Gastroesophageal sphincter (tissue), 4 donors: ENCODE results near the gene NCAPD2. TPM values are rescaled to one million over a fixed set of nuclear protein-coding genes. Genes with fewer than 3 reads are reported as not detected.

Source experiments
- ATAC-seq: fragments of 150-250 bp; one replicate; pipeline ENCODE4 v1.9.1; 2016; ENCODE audit warnings: mild to moderate bottlenecking, moderate library complexity
- H3K27ac ChIP-seq, 4 donors: fragments of 200-600 bp; sonication (generic) in 3 of 4; 1 replicate in 3 of 4; 2 replicates in 1 of 4; pipeline ENCODE4 v1.5.1; 2016 to 2019
- H3K27me3 ChIP-seq: fragments of 200-600 bp; sonication (generic); one replicate; pipeline ENCODE4 v1.5.1; 2019
- H3K36me3 ChIP-seq, 2 donors: fragments of 200-600 bp; sonication (generic); one replicate each; pipeline ENCODE4 v1.5.1; 2019; ENCODE audit warnings: control low read depth in 1 of 2
- H3K4me1 ChIP-seq, 3 donors: fragments of 200-600 bp; sonication (generic); 1 replicate in 2 of 3; 2 replicates in 1 of 3; pipeline ENCODE4 v1.5.1; 2016 to 2019; ENCODE audit warnings: control low read depth in 2 of 3
- H3K4me3 ChIP-seq, 2 donors: fragments of 200-600 bp; sonication (generic); one replicate each; pipeline ENCODE4 v1.5.1; 2019; ENCODE audit warnings: mild to moderate bottlenecking in 1 of 2, moderate library complexity in 1 of 2
- H3K9me3 ChIP-seq, 3 donors: fragments of 200-600 bp; sonication (generic); one replicate each; pipeline ENCODE4 v1.5.1; 2017 to 2019; ENCODE audit warnings: control low read depth in 2 of 3
- EP300 ChIP-seq: sonication (generic); formaldehyde crosslinking; IDR thresholded peaks from one replicate; pipeline ENCODE4 v1.6.1; 2017; ENCODE audit warnings: antibody characterized with exemption, mild to moderate bottlenecking
- POLR2A ChIP-seq, 2 donors: fragments of 450-650 bp; IDR thresholded peaks; one replicate each; pipeline ENCODE4 v1.6.1; 2017; ENCODE audit warnings: antibody characterized with exemption in 2 of 2, mild to moderate bottlenecking in 2 of 2, moderate library complexity in 1 of 2
- POLR2AphosphoS5 ChIP-seq: sonication (generic); formaldehyde crosslinking; IDR thresholded peaks from one replicate; pipeline ENCODE4 v1.6.1; 2017; ENCODE audit warnings: antibody characterized with exemption
- WGBS, 2 donors: methylation state at CpG; one replicate each; pipeline ENCODE4 v1.1.5; 2018; ENCODE audit warnings: low coverage in 1 of 2; 5-methylcytosine and 5-hydroxymethylcytosine counted together
- total RNA-seq, 4 donors: library from RNA; depleted of rRNA; stranded (reverse); fragments of >200 nt; gene quantifications; one replicate each; pipeline ENCODE4 v1.1.0, GENCODE V29; 2016
- TF ChIP-seq, protein P1 (sequence below), 4 experiments: fragments of 200-600 bp in 2 of 4; fragments of 450-650 bp in 2 of 4; sonication (generic) in 1 of 4; IDR thresholded peaks; one replicate each; pipeline ENCODE4 v1.5.1; 2017 to 2019; ENCODE audit warnings: antibody characterized with exemption in 4 of 4, mild to moderate bottlenecking in 2 of 4, moderate library complexity in 2 of 4

The NCAPD2 gene
- total RNA-seq, 4 donors from 2014 or later = 21.2 to 28.0 (median 24.8) TPM

GRCh38 chr12:6526201-6526600 lies 32.3 kb downstream of the NCAPD2 start:
- no peak for TF ChIP-seq EP300
- no peak for TF ChIP-seq POLR2AphosphoS5
- TF ChIP-seq, protein P1, sequence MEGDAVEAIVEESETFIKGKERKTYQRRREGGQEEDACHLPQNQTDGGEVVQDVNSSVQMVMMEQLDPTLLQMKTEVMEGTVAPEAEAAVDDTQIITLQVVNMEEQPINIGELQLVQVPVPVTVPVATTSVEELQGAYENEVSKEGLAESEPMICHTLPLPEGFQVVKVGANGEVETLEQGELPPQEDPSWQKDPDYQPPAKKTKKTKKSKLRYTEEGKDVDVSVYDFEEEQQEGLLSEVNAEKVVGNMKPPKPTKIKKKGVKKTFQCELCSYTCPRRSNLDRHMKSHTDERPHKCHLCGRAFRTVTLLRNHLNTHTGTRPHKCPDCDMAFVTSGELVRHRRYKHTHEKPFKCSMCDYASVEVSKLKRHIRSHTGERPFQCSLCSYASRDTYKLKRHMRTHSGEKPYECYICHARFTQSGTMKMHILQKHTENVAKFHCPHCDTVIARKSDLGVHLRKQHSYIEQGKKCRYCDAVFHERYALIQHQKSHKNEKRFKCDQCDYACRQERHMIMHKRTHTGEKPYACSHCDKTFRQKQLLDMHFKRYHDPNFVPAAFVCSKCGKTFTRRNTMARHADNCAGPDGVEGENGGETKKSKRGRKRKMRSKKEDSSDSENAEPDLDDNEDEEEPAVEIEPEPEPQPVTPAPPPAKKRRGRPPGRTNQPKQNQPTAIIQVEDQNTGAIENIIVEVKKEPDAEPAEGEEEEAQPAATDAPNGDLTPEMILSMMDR (IDR thresholded peaks at IDR 0.05) = no peak
- no peak for TF ChIP-seq POLR2A (IDR thresholded peaks at IDR 0.05)
- Histone ChIP-seq H3K9me3 (no peaks in the 10 kb centered on the region), H3K4me1 (no peaks in the 10 kb centered on the region), H3K4me3 (no peak overlapping the region), H3K27ac (no peak overlapping the region), H3K27me3 (no peaks in the 10 kb centered on the region), H3K36me3 (peaks cover 0 to 100% of the 10 kb centered on the region in 2 donors)
- ATAC-seq = no peak
- 80 to 85% methylated on average over 2 to 4 of the region's 7 CpGs for WGBS, 2 donors

GRCh38 chr12:6526766-6527525 lies 33.0 kb downstream of the NCAPD2 start:
- H3K36me3 ChIP-seq = peaks cover 0 to 95% of the 10 kb centered on the region in 2 donors
- no peaks in the 10 kb centered on the region for H3K9me3 ChIP-seq
- H3K4me3 ChIP-seq = no peak overlapping the region
- H3K27me3 ChIP-seq = no peaks in the 10 kb centered on the region
- ATAC-seq = no peak
- peaks cover 0 to 5% (median under 1%) of the 10 kb centered on the region in 3 donors for H3K4me1 ChIP-seq
- WGBS, 2 donors = 49 to 94% methylated on average over 3 to 15 of the region's 19 CpGs
- TF ChIP-seq POLR2AphosphoS5 (no peak), EP300 (no peak), POLR2A (IDR thresholded peaks at IDR 0.05) (no peak)
- TF ChIP-seq, protein P1 (IDR thresholded peaks at IDR 0.05) = no peak
- no peak overlapping the region for H3K27ac ChIP-seq

DNA sequence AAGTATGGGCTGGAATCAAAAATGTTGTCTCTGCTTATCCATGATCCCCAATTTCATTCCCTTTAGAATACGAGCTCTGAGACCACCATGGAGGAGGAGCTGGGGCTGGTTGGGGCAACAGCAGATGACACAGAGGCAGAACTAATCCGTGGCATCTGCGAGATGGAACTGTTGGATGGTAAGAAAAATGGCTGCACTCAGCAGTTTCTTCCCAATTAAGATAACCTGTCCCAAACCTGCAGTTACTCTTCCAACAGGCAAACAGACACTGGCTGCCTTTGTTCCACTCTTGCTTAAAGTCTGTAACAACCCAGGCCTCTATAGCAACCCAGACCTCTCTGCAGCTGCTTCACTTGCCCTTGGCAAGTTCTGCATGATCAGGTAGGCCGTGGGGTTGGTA lies 33.8 kb downstream of the NCAPD2 start:
- no peak for ATAC-seq
- Histone ChIP-seq H3K9me3 (no peaks in the 10 kb centered on the region), H3K36me3 (peaks cover 0 to 88% of the 10 kb centered on the region in 2 donors), H3K4me3 (no peak overlapping the region), H3K4me1 (peaks cover 0 to 12% (median 8%) of the 10 kb centered on the region in 3 donors), H3K27ac (peak overlapping the region in 1 of 4 donors; percentile 29), H3K27me3 (no peaks in the 10 kb centered on the region)
- TF ChIP-seq EP300 (no peak), POLR2AphosphoS5 (no peak), POLR2A (IDR thresholded peaks at IDR 0.05) (no peak)
- TF ChIP-seq, protein P1 (IDR thresholded peaks at IDR 0.05) = no peak
- WGBS, 2 donors = 65 to 78% methylated on average over 1 to 2 of the region's 4 CpGs

GRCh38 chr12:6528539-6529235 lies 34.8 kb downstream of the NCAPD2 start:
- Histone ChIP-seq H3K36me3 (peaks cover 0 to 78% of the 10 kb centered on the region in 2 donors), H3K27me3 (no peaks in the 10 kb centered on the region), H3K27ac (peak overlapping the region in 1 of 4 donors; percentile 29), H3K4me3 (no peak overlapping the region), H3K9me3 (no peaks in the 10 kb centered on the region), H3K4me1 (peaks cover 0 to 22% (median 16%) of the 10 kb centered on the region in 3 donors)
- WGBS, 2 donors = 59 to 87% methylated on average over 6 to 15 of the region's 17 CpGs
- no peak for ATAC-seq
- TF ChIP-seq POLR2A (IDR thresholded peaks at IDR 0.05) = no peak
- TF ChIP-seq POLR2AphosphoS5 = no peak
- TF ChIP-seq, protein P1 (IDR thresholded peaks at IDR 0.05) = no peak
- no peak for TF ChIP-seq EP300
